ENCODE data around the gene AFF1.
"Not testable (repeated sequence)": the region's sequence is repeated elsewhere in the genome, so short reads cannot be mapped to it uniquely, and the experiment has no call there.

Gene AFF1

GRCh38 chr4:86978709-86979108 lies 43.9 kb downstream of the AFF1 start:
- no peak for DNase-seq (ENCODE audit: low spot score)

DNA sequence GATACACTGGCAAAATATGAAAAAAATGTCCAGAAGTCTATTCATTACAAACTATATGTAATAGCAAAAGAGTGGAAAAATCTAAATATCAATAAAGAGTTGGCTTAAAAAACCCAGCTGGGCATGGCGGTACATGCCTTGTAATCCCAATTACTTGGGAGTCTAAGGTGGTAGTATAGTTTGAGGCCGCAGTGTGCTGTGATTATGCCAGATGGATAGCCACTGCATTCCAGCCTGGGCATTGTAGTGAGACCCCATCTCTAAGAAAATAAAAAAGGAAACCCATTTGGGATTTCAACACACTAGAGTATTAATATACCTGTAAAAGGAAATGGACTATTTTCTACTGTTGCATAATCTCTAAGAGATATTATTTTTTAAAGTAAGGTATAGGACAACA lies 45.4 kb downstream of the AFF1 start:
- no peak for DNase-seq (ENCODE audit: low spot score)

DNA sequence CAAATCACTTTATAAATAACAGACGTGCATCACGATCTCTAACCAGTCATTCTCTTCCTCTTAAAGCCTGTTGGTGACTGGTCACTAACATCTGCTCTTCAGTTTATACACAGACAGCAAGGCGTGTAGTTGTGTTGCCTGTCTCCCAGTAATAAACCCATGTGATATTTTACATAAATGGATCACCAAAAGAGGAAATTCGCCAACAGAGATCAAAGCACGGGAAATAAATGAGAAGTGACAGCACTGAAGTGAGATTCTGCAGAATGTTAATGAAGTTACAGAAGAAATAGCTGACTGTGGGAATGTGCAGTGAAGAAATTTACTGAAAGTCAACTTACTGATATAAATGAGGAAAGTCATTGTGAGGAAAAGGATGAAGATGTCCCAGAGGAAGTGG lies 47.0 kb downstream of the AFF1 start:
- DNase-seq (ENCODE audit: low spot score): no peak

GRCh38 chr4:86985852-86986251 lies 51.0 kb downstream of the AFF1 start:
- DNase-seq (ENCODE audit: low spot score): not testable (repeated sequence)

- not testable (repeated sequence) for DNase-seq (ENCODE audit: low spot score)
Measured at GRCh38 chr4:86989658-86990057, 54.8 kb downstream of the AFF1 start.

DNA sequence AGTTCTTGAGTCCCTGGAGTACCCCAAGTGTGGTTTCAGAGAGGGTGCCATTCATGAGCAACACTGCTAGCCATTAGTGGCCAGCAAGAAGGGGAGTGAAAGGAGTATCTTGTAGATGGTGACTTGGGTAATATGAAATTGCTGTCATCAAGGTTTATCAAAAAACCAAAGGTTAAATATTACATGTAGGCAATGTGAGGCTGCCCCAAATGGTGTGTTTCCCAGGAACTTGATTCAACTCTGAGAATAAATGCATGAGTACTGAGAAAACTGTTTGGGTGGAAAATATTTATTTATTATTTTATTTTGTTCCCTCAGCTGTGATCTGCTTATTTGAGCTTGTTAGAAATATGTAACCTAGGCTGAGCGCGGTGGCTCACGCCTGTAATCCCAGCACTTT lies 55.7 kb downstream of the AFF1 start:
- no peak for DNase-seq (ENCODE audit: low spot score)

DNA sequence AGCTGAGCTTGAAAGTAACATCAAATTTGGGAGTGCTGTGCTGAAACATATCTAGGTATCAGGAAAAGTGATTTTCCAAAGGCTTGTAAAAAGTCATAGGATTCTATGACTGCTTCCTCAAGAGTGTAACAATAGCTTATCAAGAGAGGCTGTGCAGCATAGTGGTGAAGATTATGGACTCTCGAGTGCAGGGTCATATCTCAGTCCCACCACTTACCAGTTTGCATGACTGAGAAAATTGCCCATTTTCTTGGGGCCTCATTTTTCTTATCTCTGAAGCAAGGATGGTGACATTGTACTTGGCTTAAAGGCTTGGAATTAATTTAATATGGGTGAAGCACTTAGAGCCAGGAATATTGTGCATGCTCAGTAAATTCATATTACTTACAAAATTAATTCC lies 57.2 kb downstream of the AFF1 start:
- DNase-seq (ENCODE audit: low spot score): no peak

GRCh38 chr4:86993909-86994681 lies 59.3 kb downstream of the AFF1 start:
- no peak for DNase-seq (ENCODE audit: low spot score)

GRCh38 chr4:86994686-86995085 lies 59.9 kb downstream of the AFF1 start:
- DNase-seq (ENCODE audit: low spot score): no peak

DNA sequence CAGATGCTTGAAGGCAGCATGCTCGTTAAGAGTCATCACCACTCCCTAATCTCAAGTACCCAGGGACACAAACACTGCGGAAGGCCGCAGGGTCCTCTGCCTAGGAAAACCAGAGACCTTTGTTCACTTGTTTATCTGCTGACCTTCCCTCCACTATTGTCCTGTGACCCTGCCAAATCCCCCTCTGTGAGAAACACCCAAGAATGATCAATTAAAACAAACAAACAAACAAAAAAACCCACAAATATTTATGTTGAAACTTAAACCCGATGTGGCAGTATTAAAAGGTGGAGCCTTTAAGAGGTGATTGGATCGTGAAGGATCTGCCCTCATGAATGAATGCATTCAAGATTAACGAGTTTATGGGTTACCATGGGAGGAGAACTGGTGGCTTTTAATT lies 61.7 kb downstream of the AFF1 start:
- not testable (repeated sequence) for DNase-seq (ENCODE audit: low spot score)

- no peak for DNase-seq (ENCODE audit: low spot score)
Measured at GRCh38 chr4:86999136-86999643, 64.4 kb downstream of the AFF1 start.

- no peak for DNase-seq (ENCODE audit: low spot score)
Measured at GRCh38 chr4:87002682-87003043, 67.9 kb downstream of the AFF1 start.

- DNase-seq (ENCODE audit: low spot score): no peak
Measured at GRCh38 chr4:87003266-87003665, 68.5 kb downstream of the AFF1 start.

DNA sequence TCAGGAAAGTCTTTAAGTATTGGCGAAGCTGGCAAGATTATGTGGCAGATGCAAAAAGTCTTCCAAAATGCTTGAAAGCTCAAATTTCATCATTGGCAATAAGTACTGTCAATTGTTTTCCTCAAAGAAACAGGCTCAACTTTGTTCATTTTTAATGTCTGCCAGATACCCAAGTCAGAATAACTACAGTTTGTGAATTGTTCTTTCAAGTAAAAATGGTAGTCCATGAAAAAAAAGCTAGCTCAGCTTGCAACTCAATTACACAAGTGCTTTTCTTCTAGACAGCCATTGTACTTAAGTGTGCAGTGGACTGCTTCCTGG lies 70.5 kb downstream of the AFF1 start:
- no peak for DNase-seq (ENCODE audit: low spot score)

- peak; percentile 15 for DNase-seq (ENCODE audit: low spot score)
Measured at GRCh38 chr4:87005690-87006425, 71.0 kb downstream of the AFF1 start.

- DNase-seq (ENCODE audit: low spot score): no peak
Measured at GRCh38 chr4:87006426-87006675, 71.5 kb downstream of the AFF1 start.

DNA sequence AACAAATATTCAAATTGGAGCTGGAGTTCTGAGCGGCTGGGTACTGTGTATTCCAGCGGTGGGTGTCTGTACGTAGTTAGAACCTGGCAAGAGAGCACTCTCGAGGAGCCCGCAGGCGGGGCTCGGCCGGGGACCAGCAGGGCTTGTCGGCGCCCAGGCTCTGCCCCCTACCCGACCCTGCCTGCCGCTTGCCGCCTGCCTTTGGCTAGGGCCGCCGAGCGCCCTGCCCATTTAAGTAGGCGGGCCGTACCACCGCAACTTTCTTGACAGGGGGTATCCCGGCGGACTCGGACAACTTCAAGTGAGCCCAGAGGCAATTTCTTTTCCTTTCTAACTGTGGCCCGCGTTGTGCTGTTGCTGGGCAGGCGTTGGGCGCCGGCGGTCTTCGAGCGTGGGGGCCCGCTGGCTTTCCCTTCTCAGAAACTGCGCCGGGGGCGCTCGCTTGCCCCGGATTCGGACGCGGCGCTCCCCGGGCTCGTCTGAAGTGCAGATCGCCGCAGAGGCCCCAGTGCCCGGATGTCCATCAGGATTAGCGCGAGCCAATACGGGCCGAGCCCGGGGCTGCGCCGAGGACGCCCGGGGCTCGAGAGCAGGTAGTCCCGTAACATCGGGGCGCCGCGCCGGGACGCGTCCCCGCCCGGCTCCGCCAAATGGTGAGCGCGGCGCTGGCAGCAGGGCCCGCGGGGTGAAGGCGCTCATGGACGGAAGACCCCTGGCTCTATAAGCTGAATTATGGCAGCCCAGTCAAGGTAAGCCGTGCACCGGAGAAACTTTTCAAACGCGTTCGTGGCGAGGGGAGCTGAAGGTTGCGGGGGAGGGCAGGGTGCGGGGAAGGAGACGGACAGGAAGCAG lies 72.1 kb downstream of the AFF1 start:
- DNase-seq (ENCODE audit: low spot score): peak; percentile 93

- peak; percentile 40 for DNase-seq (ENCODE audit: low spot score)
Measured at GRCh38 chr4:87007528-87008446, 73.0 kb downstream of the AFF1 start.

- DNase-seq (ENCODE audit: low spot score): no peak
Measured at GRCh38 chr4:87009095-87009648, 74.4 kb downstream of the AFF1 start.

DNA sequence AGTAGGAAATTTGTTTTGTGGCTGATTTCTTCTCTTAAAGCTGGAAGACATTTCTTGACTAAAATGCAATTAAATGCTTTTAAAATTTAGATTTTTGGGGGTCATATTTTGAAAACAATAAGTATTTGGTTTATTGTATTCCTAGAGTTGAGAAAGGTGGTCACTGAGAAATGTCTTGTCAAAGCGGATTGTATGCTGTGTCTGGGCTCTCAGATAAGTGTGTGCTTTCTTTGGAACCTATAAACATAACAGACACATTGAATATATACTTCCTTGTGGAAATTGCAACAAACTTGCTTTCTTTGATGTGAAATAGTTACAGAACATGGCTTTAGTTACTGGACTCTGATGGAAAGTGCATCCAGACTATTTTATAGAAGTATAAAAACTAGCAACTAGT lies 75.4 kb downstream of the AFF1 start:
- no peak for DNase-seq (ENCODE audit: low spot score)

DNA sequence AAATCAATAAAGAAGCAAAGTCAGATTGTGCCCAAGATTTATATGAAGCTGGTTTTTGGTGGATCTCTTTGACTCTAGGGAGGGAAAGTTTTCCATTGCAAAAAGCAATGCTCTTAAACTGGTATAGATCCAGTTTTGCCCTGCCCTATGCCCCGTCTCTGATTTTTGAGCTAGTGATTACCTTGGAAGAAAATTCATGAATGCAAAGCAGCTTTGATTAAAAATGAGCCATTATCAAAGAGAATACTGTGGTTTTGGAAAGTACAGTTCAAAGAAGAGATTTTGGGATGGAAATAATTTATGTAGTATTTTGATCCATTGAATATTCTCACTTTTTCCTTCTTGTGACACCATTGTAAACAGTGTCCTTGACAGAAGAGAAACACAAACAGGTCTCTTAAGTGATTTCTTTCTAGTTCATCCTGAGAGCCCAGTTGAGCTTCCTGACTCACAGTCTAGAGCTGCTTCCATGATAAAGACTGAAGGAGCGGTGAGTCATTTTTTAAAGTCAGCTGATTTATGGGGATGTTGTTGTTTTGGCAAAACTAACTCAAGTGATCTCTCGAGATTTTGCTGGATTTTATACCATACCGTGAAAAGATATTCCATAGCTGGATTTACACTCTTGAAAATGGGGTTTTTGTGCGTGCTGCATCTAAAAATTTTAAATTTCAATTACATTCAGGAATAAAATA lies 76.7 kb downstream of the AFF1 start:
- peak; percentile 66 for DNase-seq (ENCODE audit: low spot score)
